Neural progenitor cell (in vitro differentiated cells): Measurements from ENCODE around the gene LRRK2. TPM values are rescaled to one million over a fixed set of nuclear protein-coding genes. Genes with fewer than 3 reads are reported as not detected.

Source experiments
- DNase-seq: peaks from one replicate; pipeline ENCODE4 v3.0.0-alpha.2; 2016; ENCODE audit warnings: low spot score
- H2AFZ ChIP-seq: fragments of 200-600 bp; sonication (generic); replicated peaks from 2 replicates; pipeline ENCODE4 v1.6.1; 2016; ENCODE audit warnings: antibody characterized with exemption
- H3F3A ChIP-seq: fragments of 200-600 bp; sonication (generic); 2 replicates; pipeline ENCODE4 v1.6.1; 2016; ENCODE audit warnings: antibody characterized with exemption, low read depth
- H3K27ac ChIP-seq: fragments of 200-600 bp; sonication (generic); 2 replicates; pipeline ENCODE4 v1.5.1; 2016; ENCODE audit warnings: mild to moderate bottlenecking
- H3K27me3 ChIP-seq: fragments of 200-600 bp; sonication (generic); 2 replicates; pipeline ENCODE4 v1.6.1; 2016; ENCODE audit warnings: mild to moderate bottlenecking, moderate library complexity
- H3K36me3 ChIP-seq: fragments of 200-600 bp; sonication (generic); 2 replicates; pipeline ENCODE4 v1.5.1; 2016
- H3K4me1 ChIP-seq: fragments of 200-600 bp; sonication (generic); 2 replicates; pipeline ENCODE4 v1.6.1; 2016; ENCODE audit warnings: mixed run types
- H3K4me2 ChIP-seq: fragments of 200-600 bp; sonication (generic); 2 replicates; pipeline ENCODE4 v1.6.1; 2016
- H3K4me3 ChIP-seq: fragments of 200-600 bp; sonication (generic); 2 replicates; pipeline ENCODE4 v1.5.1; 2016
- H3K79me2 ChIP-seq: fragments of 200-600 bp; sonication (generic); 2 replicates; pipeline ENCODE4 v1.6.1; 2016; ENCODE audit warnings: low read depth
- H3K9ac ChIP-seq: fragments of 200-600 bp; sonication (generic); 2 replicates; pipeline ENCODE4 v1.6.1; 2016
- H3K9me3 ChIP-seq: fragments of 200-600 bp; sonication (generic); 2 replicates; pipeline ENCODE4 v1.5.1; 2016; ENCODE audit warnings: low read depth
- H4K20me1 ChIP-seq: fragments of 200-600 bp; sonication (generic); 2 replicates; pipeline ENCODE4 v1.6.1; 2016; ENCODE audit warnings: low read depth
- H3K27ac Mint-ChIP-seq: 3 replicates; pipeline ENCODE4 v1.8.0; 2021; ENCODE audit warnings: mixed read lengths
- H3K27me3 Mint-ChIP-seq: 2 replicates; pipeline ENCODE4 v1.8.0; 2022; ENCODE audit warnings: low read depth, mild to moderate bottlenecking, inconsistent platforms, moderate library complexity, mixed read lengths; ENCODE audit not compliant: insufficient read depth
- H3K36me3 Mint-ChIP-seq: 3 replicates; pipeline ENCODE4 v1.8.0; 2021; ENCODE audit warnings: mixed read lengths
- H3K4me1 Mint-ChIP-seq: 3 replicates; pipeline ENCODE4 v1.8.0; 2021; ENCODE audit warnings: mixed read lengths
- H3K4me3 Mint-ChIP-seq: 3 replicates; pipeline ENCODE4 v1.8.0; 2021; ENCODE audit warnings: mild to moderate bottlenecking, moderate library complexity, mixed read lengths
- H3K9me3 Mint-ChIP-seq: 3 replicates; pipeline ENCODE4 v1.8.0; 2020; ENCODE audit warnings: mixed read lengths
- CTCF ChIP-seq: fragments of 200-600 bp; sonication (generic); IDR thresholded peaks from 2 replicates; pipeline ENCODE4 v1.5.1; 2017; ENCODE audit warnings: antibody characterized with exemption, mild to moderate bottlenecking
- EZH2 ChIP-seq: fragments of 200-600 bp; sonication (generic); IDR thresholded peaks from 2 replicates; pipeline ENCODE4 v1.6.1; 2017; ENCODE audit warnings: antibody characterized with exemption, mild to moderate bottlenecking, moderate library complexity
- EZH2phosphoT487 ChIP-seq: fragments of 200-600 bp; sonication (generic); IDR thresholded peaks from 2 replicates; pipeline ENCODE4 v1.6.1; 2017; ENCODE audit warnings: antibody characterized with exemption
- total RNA-seq: library from RNA; depleted of rRNA; stranded (reverse); fragments of >200 nt; gene quantifications from 2 replicates; pipeline ENCODE4 v1.2.3, GENCODE V29; 2015; ENCODE audit warnings: low replicate concordance

LRRK2 gene
- total RNA-seq, 1 donor from 2014 or later, result 0.11 TPM

GRCh38 chr12:40202095-40203059, 22.4 kb upstream of the LRRK2 start:
- Histone ChIP-seq H2AFZ (no peak overlapping the region), H3K27ac (no peak overlapping the region), H3K4me2 (no peak overlapping the region), H3K27me3 (no peaks in the 10 kb centered on the region), H3K36me3 (no peaks in the 10 kb centered on the region), H3K9me3 (no peaks in the 10 kb centered on the region), H3F3A (no peaks in the 10 kb centered on the region), H3K4me1 (no peaks in the 10 kb centered on the region), H3K79me2 (no peaks in the 10 kb centered on the region), H3K9ac (no peak overlapping the region), H3K4me3 (no peak overlapping the region), H4K20me1 (no peaks in the 10 kb centered on the region)
- DNase-seq, result no peak
- H3K4me3 Mint-ChIP-seq, result no peak overlapping the region
- H3K27ac Mint-ChIP-seq, result no peak overlapping the region
- H3K9me3 Mint-ChIP-seq, result no peaks in the 10 kb centered on the region
- TF ChIP-seq CTCF, result no peak
- no peak for TF ChIP-seq EZH2
- TF ChIP-seq EZH2phosphoT487, result no peak
- no peaks in the 10 kb centered on the region for H3K36me3 Mint-ChIP-seq
- no peaks in the 10 kb centered on the region for H3K4me1 Mint-ChIP-seq
- H3K27me3 Mint-ChIP-seq, result no peaks in the 10 kb centered on the region

GRCh38 chr12:40203060-40203430, 21.8 kb upstream of the LRRK2 start:
- H3K4me3 Mint-ChIP-seq, result no peak overlapping the region
- Histone ChIP-seq H3F3A (no peaks in the 10 kb centered on the region), H3K27ac (no peak overlapping the region), H3K9me3 (no peaks in the 10 kb centered on the region), H3K4me1 (no peaks in the 10 kb centered on the region), H2AFZ (no peak overlapping the region), H3K79me2 (no peaks in the 10 kb centered on the region), H3K4me2 (no peak overlapping the region), H3K36me3 (no peaks in the 10 kb centered on the region), H3K27me3 (no peaks in the 10 kb centered on the region), H3K4me3 (no peak overlapping the region), H3K9ac (no peak overlapping the region), H4K20me1 (no peaks in the 10 kb centered on the region)
- no peak overlapping the region for H3K27ac Mint-ChIP-seq
- no peak for DNase-seq
- no peaks in the 10 kb centered on the region for H3K4me1 Mint-ChIP-seq
- H3K9me3 Mint-ChIP-seq, result no peaks in the 10 kb centered on the region
- H3K36me3 Mint-ChIP-seq, result no peaks in the 10 kb centered on the region
- no peaks in the 10 kb centered on the region for H3K27me3 Mint-ChIP-seq
- TF ChIP-seq EZH2 (no peak), EZH2phosphoT487 (no peak), CTCF (no peak)

GRCh38 chr12:40204337-40204736, 20.5 kb upstream of the LRRK2 start:
- Mint-ChIP-seq H3K36me3 (no peaks in the 10 kb centered on the region), H3K4me1 (no peaks in the 10 kb centered on the region), H3K27me3 (no peaks in the 10 kb centered on the region), H3K27ac (no peak overlapping the region), H3K9me3 (no peaks in the 10 kb centered on the region), H3K4me3 (no peak overlapping the region)
- no peak for TF ChIP-seq CTCF
- no peak for TF ChIP-seq EZH2
- TF ChIP-seq EZH2phosphoT487, result no peak
- H3K4me1 ChIP-seq, result no peaks in the 10 kb centered on the region
- H4K20me1 ChIP-seq, result no peaks in the 10 kb centered on the region
- no peaks in the 10 kb centered on the region for H3K27me3 ChIP-seq
- no peak for DNase-seq
- H3F3A ChIP-seq, result no peaks in the 10 kb centered on the region
- H2AFZ ChIP-seq, result no peak overlapping the region
- H3K79me2 ChIP-seq, result no peaks in the 10 kb centered on the region
- no peak overlapping the region for H3K27ac ChIP-seq
- H3K4me2 ChIP-seq, result no peak overlapping the region
- no peak overlapping the region for H3K4me3 ChIP-seq
- H3K9ac ChIP-seq, result no peak overlapping the region
- H3K36me3 ChIP-seq, result no peaks in the 10 kb centered on the region
- no peaks in the 10 kb centered on the region for H3K9me3 ChIP-seq
